ENCODE measurements around the gene GAA. TPM values are rescaled to one million over a fixed set of nuclear protein-coding genes. Genes with fewer than 3 reads are reported as not detected.

The GAA gene
- total RNA-seq, 1 donor from 2014 or later = 46.0 TPM

DNA sequence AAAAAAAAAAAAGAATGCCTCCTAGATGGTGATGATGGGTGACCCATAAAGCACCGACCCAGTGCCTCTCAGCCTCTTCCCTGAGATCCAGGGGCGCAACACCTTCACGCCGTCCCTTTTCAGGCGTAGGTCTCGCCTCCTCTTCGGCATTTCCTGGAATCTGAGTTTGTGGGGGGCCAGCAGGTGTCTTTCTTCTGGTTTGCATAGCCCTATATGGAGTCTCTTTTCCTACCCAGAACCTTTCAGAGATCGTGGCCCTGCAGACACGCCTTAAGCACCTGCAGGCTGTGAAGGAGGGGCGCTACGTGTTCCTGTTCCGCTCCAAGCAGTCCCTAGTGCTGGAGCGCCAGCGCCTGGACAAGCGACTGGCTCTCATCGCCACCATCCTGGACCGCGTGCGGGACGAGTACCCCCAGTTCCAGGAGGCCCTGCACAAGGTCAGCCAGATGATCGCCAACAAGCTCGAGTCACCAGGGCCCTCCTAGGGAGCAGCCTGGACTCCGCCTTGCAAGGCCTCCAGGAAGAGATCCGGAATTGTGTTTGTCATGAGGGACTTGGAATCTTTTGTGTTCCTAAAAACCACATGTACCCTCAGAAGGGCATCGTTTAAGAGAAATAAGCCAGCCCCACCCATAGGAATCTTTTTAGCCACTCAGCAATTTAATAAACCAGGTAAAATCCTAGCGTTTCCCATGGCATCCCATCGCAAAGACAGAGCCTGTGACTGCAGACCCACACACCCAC is 1.9 kb upstream of the GAA start:
- DNase-seq (ENCODE audit: missing footprints) = no peak
- intact Hi-C loops (cut with DNase I) = loop anchor here (5.0 kb wide), 1 partner anchor 163 kb away; the partner anchor contains the start of gene RNF213
- ATAC-seq = no peak

DNA sequence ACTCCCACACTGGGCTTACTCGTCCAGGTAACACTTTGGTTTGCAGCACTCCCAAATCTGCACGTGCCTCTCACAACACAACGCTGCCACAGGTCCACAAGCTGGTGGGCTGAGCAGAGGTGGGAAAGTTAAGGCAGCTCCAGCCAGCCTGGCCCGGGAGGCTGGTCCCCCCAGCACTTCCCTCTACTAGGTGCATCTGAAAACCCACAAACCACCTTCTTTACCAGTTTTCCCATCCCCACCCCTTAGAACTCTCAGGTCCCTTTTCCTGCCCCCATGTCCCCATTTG is 1.4 kb upstream of the GAA start:
- no peak for DNase-seq (ENCODE audit: missing footprints)
- intact Hi-C loops (cut with DNase I) = loop anchor here (5.0 kb wide), 1 partner anchor 162 kb away; the partner anchor contains the start of gene RNF213
- no peak for ATAC-seq

DNA sequence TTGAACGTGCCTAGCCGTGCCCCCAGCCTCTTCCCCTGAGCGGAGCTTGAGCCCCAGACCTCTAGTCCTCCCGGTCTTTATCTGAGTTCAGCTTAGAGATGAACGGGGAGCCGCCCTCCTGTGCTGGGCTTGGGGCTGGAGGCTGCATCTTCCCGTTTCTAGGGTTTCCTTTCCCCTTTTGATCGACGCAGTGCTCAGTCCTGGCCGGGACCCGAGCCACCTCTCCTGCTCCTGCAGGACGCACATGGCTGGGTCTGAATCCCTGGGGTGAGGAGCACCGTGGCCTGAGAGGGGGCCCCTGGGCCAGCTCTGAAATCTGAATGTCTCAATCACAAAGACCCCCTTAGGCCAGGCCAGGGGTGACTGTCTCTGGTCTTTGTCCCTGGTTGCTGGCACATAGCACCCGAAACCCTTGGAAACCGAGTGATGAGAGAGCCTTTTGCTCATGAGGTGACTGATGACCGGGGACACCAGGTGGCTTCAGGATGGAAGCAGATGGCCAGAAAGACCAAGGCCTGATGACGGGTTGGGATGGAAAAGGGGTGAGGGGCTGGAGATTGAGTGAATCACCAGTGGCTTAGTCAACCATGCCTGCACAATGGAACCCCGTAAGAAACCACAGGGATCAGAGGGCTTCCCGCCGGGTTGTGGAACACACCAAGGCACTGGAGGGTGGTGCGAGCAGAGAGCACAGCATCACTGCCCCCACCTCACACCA is 724 bp downstream of the GAA start:
- no peak for DNase-seq (ENCODE audit: missing footprints)
- intact Hi-C loops (cut with DNase I) = loop anchor here (2.0 to 5.0 kb wide), 2 partner anchors 45 to 160 kb away; partner anchors contain the start of genes EIF4A3 and RNF213
- ATAC-seq = peak; percentile 11

DNA sequence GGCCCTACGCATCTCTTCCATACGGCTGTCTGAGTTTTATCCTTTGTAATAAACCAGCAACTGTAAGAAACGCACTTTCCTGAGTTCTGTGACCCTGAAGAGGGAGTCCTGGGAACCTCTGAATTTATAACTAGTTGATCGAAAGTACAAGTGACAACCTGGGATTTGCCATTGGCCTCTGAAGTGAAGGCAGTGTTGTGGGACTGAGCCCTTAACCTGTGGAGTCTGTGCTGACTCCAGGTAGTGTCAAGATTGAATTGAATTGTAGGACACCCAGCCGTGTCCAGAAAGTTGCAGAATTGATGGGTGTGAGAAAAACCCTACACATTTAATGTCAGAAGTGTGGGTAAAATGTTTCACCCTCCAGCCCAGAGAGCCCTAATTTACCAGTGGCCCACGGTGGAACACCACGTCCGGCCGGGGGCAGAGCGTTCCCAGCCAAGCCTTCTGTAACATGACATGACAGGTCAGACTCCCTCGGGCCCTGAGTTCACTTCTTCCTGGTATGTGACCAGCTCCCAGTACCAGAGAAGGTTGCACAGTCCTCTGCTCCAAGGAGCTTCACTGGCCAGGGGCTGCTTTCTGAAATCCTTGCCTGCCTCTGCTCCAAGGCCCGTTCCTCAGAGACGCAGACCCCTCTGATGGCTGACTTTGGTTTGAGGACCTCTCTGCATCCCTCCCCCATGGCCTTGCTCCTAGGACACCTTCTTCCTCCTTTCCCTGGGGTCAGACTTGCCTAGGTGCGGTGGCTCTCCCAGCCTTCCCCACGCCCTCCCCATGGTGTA is 1.5 kb downstream of the GAA start:
- ATAC-seq = no peak
- DNase-seq (ENCODE audit: missing footprints) = no peak
- intact Hi-C loops (cut with DNase I) = loop anchor here (2.0 to 5.0 kb wide), 2 partner anchors 44 to 159 kb away; partner anchors contain the start of genes EIF4A3 and RNF213

GRCh38 chr17:80103449-80104085 is 2.2 kb downstream of the GAA start:
- ATAC-seq (no peak), DNase-seq (ENCODE audit: missing footprints) (no peak)
- intact Hi-C loops (cut with DNase I) = loop anchor here (2.0 to 5.0 kb wide), 2 partner anchors 43 to 159 kb away; partner anchors contain the start of genes EIF4A3 and RNF213

DNA sequence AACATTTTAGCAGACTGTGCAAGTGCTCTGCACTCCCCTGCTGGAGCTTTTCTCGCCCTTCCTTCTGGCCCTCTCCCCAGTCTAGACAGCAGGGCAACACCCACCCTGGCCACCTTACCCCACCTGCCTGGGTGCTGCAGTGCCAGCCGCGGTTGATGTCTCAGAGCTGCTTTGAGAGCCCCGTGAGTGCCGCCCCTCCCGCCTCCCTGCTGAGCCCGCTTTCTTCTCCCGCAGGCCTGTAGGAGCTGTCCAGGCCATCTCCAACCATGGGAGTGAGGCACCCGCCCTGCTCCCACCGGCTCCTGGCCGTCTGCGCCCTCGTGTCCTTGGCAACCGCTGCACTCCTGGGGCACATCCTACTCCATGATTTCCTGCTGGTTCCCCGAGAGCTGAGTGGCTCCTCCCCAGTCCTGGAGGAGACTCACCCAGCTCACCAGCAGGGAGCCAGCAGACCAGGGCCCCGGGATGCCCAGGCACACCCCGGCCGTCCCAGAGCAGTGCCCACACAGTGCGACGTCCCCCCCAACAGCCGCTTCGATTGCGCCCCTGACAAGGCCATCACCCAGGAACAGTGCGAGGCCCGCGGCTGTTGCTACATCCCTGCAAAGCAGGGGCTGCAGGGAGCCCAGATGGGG is 3.1 kb downstream of the GAA start:
- ATAC-seq = no peak
- intact Hi-C loops (cut with DNase I) = loop anchor here (5.0 kb wide), 1 partner anchor 158 kb away; the partner anchor contains the start of gene RNF213
- no peak for DNase-seq (ENCODE audit: missing footprints)

DNA sequence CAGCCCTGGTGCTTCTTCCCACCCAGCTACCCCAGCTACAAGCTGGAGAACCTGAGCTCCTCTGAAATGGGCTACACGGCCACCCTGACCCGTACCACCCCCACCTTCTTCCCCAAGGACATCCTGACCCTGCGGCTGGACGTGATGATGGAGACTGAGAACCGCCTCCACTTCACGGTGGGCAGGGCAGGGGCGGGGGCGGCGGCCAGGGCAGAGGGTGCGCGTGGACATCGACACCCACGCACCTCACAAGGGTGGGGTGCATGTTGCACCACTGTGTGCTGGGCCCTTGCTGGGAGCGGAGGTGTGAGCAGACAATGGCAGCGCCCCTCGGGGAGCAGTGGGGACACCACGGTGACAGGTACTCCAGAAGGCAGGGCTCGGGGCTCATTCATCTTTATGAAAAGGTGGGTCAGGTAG is 3.6 kb downstream of the GAA start:
- intact Hi-C loops (cut with DNase I) = loop anchor here (5.0 kb wide), 1 partner anchor 157 kb away; the partner anchor contains the start of gene RNF213
- DNase-seq (ENCODE audit: missing footprints) (no peak), ATAC-seq (no peak)

- intact Hi-C loops (cut with DNase I) = no loop called here
- no peak for DNase-seq (ENCODE audit: missing footprints)
- no peak for ATAC-seq
These were observed 4.4 kb downstream of the GAA start for GRCh38 chr17:80105762-80106161.

- intact Hi-C loops (cut with DNase I) = no loop called here
- ATAC-seq (no peak), DNase-seq (ENCODE audit: missing footprints) (no peak)
These were observed 4.8 kb downstream of the GAA start for GRCh38 chr17:80106176-80106575.

GRCh38 chr17:80106751-80107150 is 5.4 kb downstream of the GAA start:
- DNase-seq (ENCODE audit: missing footprints) (no peak), ATAC-seq (no peak)
- intact Hi-C loops (cut with DNase I) = no loop called here

GRCh38 chr17:80107231-80108021 is 6.0 kb downstream of the GAA start:
- intact Hi-C loops (cut with DNase I) = no loop called here
- ATAC-seq (no peak), DNase-seq (ENCODE audit: missing footprints) (no peak)

DNA sequence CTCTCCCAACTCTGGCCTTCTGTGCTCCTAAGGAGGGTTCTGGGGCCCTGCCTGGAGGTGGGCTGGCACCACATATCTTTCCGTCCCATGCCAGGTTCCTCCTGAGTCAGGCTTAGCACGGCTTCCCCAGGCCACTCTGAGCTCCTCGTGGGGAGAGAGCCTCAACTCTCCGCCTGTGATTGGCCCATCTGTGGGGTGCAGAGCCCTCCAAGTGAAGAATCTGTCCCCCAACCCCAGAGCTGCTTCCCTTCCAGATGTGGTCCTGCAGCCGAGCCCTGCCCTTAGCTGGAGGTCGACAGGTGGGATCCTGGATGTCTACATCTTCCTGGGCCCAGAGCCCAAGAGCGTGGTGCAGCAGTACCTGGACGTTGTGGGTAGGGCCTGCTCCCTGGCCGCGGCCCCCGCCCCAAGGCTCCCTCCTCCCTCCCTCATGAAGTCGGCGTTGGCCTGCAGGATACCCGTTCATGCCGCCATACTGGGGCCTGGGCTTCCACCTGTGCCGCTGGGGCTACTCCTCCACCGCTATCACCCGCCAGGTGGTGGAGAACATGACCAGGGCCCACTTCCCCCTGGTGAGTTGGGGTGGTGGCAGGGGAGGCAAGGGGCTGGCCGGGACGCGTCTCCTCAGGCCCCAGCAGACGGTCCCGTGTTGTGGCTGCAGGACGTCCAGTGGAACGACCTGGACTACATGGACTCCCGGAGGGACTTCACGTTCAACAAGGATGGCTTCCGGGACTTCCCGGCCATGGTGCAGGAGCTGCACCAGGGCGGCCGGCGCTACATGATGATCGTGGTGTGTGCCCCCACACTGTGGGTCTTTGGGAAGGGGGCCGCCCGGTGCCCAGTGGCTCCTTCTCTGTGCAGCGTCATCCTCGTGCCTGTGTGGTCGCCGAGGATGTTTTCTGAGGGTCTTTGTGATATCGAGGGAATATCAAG is 6.9 kb downstream of the GAA start:
- intact Hi-C loops (cut with DNase I) = no loop called here
- DNase-seq (ENCODE audit: missing footprints) (no peak), ATAC-seq (no peak)

DNA sequence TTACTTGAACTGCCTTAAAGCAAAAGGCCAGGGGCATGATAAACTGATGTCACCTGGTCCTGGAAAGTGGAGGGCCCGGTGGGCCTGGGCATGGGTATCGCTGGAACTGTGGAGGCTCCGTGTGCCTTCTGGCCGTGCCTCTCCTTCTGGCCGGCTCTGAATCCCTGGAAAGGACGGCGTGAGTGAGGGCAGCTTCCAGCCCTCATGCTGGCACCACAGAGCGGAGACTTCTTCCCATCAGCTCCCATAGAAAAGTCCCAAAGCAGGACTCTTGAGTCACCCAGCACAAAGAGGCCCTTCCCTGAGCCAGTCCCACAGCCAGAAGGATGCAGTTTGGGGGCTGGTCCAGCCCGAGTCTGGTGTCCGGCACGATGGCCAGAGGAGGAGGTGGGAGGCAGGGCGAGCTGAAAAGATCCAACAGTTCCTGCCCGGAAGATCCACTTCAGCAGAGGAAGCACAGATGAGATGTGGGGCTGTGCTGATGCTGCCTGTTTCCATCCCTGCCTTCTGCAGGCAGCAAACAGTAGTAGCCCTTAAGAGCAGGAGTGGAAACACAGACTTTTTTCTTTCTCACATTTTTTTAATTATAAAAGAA is 7.8 kb downstream of the GAA start:
- no peak for ATAC-seq
- intact Hi-C loops (cut with DNase I) = no loop called here
- DNase-seq (ENCODE audit: missing footprints) = no peak

DNA sequence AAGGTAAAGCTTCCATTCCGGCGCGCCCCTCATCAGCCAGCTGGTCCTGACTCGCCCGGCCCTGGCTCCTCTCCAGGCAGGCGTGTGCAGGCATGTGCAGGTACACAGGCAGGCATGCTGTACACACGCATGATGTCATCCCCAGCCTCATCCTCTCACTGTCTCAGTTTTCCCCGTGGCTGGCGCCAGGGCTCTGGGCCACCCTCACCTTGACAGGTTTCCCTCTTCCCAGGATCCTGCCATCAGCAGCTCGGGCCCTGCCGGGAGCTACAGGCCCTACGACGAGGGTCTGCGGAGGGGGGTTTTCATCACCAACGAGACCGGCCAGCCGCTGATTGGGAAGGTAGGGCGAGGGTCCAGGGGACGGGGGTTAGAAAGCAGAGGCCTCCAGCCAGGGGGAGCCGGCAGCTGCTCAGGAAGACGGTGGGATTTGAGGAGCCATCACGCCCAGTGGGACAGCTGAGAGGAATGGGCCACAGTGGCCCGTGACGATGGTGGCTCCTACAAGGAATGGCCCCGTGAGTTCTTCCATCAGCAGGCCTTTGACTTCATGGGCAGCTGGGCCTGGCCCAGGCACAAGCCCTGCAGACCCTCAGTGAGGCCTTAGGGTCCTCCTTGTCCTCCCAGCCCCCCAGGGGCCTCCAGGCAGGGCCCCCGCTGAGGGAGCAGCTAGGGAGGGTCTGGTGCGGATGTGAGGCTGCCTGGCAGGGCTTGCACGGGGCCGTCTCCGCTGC is 8.5 kb downstream of the GAA start:
- no peak for DNase-seq (ENCODE audit: missing footprints)
- intact Hi-C loops (cut with DNase I) = no loop called here
- no peak for ATAC-seq

DNA sequence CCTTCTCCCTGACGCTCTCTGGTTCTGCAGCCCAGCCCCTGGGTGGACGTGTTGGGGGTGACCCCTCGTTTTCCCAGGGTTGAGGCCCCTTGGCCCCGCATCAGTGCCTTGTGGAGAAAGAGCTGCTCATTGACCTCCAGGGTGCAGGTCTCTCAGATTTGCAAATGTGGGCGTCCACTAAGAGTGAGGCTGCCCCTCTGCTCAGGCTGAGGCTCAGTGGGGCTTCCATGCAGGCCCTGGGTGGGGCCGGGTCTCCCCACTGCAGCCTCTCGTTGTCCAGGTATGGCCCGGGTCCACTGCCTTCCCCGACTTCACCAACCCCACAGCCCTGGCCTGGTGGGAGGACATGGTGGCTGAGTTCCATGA is 9.0 kb downstream of the GAA start:
- no peak for DNase-seq (ENCODE audit: missing footprints)
- intact Hi-C loops (cut with DNase I) = no loop called here

More for the DNA sequence above, 9.0 kb downstream of the GAA start:
- ATAC-seq = no peak
